Activated CD4-positive, alpha-beta T cell treated with anti-CD3 and anti-CD28 coated beads, Interleukin-2, Interleukin-6, amounts not matched to agents 100 ng/mL and 50 ng/mL, durations not matched to agents 16 hours and 8 hours (primary cell): ENCODE data around the gene AGER.
"Not testable (repeated sequence)": the region's sequence is repeated elsewhere in the genome, so short reads cannot be mapped to it uniquely, and the experiment has no call there.

Source experiments
- DNase-seq: peaks from one replicate; pipeline ENCODE4 v3.0.0-alpha.2; 2020

AGER gene

GRCh38 chr6:32146687-32147086, 37.4 kb downstream of the AGER start:
- DNase-seq = no peak

GRCh38 chr6:32146287-32146686, 37.8 kb downstream of the AGER start:
- no peak for DNase-seq

DNA sequence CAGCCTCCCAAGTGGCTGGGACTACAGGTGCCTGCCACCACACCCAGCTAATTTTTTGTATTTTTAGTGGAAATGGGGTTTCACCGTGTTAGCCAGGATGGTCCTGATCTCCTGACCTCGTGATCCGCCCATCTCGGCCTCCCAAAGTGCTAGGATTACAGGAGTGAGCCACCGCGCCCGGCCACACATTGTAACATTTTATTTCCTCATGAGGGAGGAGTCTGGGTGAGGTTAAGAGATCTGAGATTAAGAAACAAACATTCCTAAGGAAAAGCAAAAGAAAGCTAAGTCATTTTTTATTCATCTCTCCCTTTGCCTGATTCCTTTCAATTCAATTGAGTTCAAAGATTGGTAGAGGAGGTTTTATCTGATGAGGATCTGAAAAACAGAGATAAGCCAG, 39.8 kb downstream of the AGER start:
- not testable (repeated sequence) for DNase-seq

DNA sequence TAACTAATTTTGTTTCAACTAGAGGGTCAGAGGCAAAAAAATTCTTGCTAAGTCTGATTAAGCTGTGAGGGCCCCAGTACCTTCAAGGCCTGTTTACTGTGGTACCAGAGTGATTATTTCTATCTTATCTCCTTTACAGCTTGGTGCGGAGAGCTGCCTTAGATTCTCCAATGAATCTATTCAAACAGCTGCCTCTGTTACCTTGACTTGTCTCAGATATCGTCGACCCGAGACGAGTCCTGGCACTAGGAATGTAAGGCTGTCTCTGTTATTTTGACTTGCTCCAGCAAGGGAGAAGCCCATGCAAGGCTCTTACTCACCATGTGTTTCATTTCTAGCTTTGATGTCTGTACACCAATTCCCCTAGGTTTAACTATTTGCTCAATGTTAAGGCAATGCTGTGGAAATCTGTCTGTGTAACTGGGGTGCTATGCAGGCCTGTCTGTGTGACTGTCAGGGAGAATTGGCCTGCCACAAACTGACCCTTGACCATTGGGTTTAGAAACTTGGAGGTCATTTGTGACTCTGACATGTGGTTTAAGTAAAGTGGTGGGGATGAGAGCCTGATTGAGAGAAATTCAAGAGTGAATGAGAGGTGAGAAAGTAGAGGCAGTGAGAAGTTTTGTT, 43.5 kb downstream of the AGER start:
- no peak for DNase-seq

DNA sequence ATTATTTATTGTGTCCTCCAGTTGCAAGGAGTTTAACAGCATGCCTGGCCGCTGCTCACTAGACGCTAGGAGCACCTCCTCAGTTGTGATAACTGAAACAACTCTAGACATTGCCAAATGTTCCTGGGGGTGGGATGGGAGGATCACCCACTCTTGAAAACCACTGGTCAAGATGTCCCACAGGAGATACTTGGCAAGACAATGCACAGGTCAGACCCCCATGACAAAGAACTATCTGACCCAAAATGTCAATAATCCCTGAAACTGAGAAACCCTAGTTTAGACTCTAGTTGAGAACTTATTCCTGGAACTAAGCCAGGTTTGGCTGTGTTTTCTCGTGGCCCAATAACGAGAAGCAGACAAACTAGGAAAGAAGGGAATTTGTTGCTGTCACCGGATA, 44.5 kb downstream of the AGER start:
- no peak for DNase-seq

- no peak for DNase-seq
These were observed 46.6 kb downstream of the AGER start for GRCh38 chr6:32137454-32137853.

DNA sequence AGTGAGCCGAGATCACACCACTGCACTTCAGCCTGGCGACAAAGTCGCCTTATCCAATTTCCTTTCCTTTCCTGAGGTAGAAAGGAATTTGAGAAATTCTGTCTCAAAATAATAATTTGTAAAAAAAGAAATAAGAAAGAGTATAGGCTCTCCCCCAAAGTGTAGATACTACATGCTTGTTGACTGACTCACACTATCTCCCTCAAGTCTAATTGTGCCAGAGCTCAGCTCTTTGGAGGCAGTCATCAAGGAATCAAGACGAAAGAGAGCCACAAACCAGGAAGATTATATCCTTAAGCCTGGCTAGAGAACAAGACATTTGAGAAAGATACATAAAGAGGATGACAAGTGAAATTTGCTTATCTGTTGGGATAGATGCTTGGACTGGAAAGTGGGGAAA, 50.3 kb downstream of the AGER start:
- no peak for DNase-seq

DNA sequence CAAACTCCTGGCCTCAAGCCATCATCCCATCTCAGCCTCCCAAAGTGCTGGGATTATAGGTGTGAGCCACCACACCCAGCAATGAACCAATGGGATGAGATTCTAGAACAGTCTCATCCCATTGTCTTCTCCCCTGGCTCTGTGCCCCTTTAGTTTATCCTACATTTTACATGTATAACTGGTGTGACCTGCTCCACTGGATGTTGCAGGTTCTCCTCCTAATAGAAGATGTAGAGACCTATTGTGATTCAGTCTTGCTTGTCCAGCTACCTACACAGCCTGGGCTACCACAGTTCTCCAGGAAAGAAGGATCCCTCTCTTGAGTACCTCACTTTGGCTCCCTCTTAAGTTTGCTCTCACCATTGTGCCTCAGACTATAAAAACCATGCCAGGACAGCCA, 51.9 kb downstream of the AGER start:
- no peak for DNase-seq

DNA sequence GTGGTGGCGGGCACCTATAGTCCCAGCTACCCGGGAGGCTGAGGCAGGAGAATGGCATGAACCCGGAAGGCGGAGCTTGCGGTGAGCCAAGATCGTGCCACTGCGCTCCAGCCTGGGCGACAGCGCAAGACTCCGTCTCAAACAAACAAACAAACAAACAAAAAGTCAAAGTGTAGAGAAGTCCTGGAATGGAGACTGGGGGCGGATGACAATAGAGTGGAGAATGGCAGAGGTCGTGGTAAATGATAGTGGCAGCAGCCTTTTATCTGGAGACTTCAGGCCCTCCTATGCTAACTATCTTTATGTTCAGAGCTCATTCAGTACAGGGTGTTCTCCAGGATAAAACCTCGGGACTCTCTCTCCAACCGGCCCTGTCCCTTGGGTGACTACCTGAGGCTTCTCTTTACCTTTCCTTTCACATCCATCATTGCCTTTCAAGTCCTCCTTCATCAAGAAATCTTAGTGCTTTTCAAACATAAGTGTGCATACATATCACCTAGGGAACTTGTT, 52.6 kb downstream of the AGER start:
- DNase-seq = no peak
